HG03280 (cell line): Measurements from ENCODE around the gene ORC6.

ENCODE experiments used
- ATAC-seq: cut with Tn5 transposase; IDR thresholded peaks from one replicate; pipeline ENCODE4 v1.9.1; 2021; ENCODE audit warnings: mild to moderate bottlenecking, moderate library complexity; ENCODE audit not compliant: unreplicated experiment

Gene ORC6

DNA sequence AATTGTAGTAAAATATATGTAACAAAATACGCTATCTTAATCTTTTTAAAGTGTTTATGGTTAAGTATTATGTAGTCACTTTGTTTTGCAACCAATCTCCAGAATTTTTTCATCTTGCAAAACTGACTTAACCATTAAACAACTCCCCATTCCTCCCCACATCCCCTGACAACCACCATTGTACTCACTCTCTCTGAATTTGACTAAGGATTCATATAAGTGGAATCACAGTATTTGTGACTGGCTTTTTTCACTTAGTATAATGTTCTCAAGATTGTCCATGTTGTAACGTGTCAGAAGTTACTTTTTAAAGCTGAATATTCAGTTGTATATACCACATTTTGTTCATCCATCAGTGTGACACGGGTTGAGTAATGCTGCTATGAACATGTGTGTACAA is 10.6 kb downstream of the ORC6 start:
- no peak for ATAC-seq

DNA sequence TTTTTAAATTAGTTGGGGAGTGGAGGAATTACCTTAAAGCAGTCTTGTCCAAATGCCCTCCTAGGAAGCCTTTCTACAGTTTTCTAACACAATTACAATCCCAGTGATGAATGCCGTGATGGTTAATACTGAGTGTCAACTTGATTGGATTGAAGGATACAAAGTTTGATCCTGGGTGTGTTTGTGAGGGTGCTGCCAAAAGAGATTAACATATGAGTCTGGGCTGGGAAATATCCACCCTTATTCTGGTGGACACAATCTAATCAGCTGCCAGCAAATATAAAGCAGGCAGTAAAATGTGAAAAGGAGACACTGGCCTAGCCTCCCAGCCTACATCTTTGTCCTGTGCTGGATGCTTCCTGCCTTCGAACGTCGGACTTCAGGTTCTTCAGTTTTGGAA is 12.2 kb downstream of the ORC6 start:
- no peak for ATAC-seq

DNA sequence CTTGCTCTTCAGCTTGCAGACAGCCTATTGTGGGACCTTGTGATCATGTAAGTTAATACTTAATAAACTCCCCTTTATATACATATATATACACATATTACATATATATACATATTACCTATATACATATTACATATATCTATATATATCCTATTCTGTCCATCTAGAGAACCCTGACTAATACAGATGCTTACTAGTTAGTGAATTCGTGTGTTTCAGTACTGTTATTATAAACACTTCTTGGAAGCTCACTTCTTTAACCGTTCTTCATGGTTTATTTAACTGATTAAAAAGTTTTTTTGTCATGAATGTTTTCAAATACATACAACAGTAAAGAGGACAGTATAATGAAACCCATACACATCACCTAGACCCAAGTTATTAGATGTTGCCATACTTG is 12.6 kb downstream of the ORC6 start:
- no peak for ATAC-seq

GRCh38 chr16:46706642-46707041 is 17.2 kb downstream of the ORC6 start:
- no peak for ATAC-seq

GRCh38 chr16:46709469-46710005 is 20.1 kb downstream of the ORC6 start:
- ATAC-seq = no peak

DNA sequence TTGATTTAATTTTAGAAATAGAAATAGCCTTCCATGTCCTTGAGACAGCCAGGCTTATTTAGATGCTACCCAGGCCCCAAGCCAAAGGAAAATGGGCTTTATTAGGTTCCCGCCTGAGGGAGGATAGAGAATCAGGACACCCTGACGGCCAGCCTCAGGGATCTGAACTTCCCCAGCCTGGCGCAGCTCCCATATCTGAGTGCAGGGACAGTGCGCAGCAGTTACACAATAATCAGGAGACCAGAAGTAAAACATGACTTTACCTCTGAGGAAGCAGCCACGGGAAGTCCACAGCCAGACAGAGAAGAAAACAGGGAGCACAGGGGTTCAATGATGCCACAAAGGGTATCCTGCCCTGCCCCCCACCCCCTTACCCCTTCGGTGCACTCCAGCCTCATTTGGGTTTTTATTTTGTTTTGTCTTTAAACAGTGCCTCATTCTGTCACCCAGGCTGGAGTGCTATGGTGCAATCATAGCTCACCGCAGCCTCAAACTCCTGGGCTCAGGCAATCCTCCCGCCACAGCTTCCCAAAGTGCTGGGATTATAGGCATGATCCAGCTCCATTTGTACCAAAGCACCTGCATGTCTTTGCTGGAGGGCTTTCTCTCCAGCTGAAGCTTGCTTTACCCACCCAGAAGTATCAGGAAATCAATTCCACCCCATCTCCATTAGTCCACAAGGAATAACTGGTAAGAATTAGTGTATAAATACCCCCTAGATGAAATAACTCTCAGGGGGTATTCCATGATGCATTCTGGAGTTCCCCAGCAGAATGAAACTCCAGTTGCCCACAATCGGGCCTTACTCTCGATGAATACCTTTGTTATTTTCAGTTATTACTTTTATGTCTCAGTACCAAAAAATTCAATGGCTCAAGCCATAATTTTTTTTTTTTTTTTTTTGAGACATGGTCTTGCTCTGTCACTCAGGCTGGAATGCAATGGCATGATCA is 21.9 kb downstream of the ORC6 start:
- no peak for ATAC-seq

- no peak for ATAC-seq
Measured at GRCh38 chr16:46712911-46713310, 23.5 kb downstream of the ORC6 start.

DNA sequence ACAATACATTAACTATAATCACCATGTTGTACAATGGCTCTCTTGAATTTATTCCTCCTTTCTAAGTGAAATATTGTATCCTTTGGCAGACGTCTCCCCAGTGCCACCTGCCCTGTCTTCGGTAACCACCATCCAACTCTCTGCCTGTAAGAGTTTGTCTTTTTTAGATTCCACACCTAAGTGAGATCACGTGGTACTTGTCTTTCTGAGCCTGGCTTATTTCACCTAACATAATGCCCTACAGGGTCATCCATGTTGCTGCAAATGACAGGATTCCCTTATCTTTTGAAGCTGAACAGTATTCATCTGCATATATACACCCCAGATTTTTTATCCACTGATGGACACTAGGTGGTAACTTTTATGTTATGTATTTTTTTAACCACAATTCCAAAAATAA is 24.2 kb downstream of the ORC6 start:
- no peak for ATAC-seq

- no peak for ATAC-seq
Measured at GRCh38 chr16:46714797-46715591, 25.5 kb downstream of the ORC6 start.

- ATAC-seq = no peak
Measured at GRCh38 chr16:46715769-46716305, 26.4 kb downstream of the ORC6 start.

- ATAC-seq = no peak
Measured at GRCh38 chr16:46717692-46718091, 28.2 kb downstream of the ORC6 start.

DNA sequence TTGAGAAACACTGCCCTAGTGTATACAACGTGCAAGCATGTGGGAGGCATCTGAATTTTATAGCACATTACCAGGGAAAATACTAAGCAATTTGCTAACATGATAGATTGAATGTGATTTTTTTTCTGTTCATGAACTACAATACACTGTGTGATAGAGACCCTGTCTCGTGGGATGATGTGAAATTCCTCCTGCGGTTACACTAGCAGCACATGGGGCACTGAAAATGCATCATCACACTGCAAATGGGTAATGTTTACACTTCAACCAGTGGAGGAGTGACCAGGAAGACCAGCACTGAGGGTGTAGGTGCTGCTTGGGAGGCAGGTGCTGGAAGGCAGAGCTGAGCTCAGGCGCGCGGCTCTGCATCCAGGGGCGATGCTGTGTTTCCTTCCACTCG is 28.8 kb downstream of the ORC6 start:
- no peak for ATAC-seq

- ATAC-seq = no peak
Measured at GRCh38 chr16:46719528-46719927, 30.1 kb downstream of the ORC6 start.

GRCh38 chr16:46720619-46721018 is 31.2 kb downstream of the ORC6 start:
- ATAC-seq = no peak

DNA sequence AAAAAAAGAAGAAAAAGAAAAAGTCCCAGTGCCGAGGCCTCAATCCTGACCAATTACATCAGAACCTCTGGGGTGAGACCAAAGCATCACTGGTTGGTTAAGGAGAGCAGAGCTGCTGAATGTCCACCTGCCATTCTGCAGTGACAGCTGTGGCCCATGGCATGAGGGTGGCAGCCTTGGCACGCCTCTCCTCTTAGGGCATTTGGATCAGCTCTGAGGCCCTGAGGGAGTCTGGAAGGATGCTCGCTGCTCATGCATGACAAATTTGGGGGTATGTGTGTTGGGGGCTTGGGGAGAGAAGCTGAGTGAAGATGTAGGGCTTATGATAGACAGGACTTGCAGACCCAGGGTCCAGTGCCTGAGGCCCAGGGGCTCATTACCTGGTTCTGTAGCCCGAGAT is 32.4 kb downstream of the ORC6 start:
- ATAC-seq = no peak

DNA sequence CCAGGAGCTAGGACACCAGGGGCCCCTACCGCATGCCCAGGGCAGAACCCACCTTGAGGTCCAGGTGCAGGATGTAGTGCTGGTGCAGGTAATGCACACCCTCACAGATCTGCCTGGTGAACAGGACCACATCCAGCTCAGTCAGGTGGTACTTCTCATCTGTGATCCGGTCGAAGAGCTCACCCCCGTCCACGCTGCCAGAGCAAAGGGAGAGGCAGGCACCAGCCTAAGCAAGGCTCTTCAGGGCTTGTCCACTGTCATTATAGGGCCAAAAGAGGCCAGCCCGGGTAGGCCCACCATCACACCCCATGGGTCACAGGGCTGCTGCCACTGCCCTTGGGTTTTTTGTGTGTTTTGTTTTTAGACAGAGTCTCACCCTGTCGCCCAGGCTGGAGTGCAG is 37.7 kb downstream of the ORC6 start:
- no peak for ATAC-seq

DNA sequence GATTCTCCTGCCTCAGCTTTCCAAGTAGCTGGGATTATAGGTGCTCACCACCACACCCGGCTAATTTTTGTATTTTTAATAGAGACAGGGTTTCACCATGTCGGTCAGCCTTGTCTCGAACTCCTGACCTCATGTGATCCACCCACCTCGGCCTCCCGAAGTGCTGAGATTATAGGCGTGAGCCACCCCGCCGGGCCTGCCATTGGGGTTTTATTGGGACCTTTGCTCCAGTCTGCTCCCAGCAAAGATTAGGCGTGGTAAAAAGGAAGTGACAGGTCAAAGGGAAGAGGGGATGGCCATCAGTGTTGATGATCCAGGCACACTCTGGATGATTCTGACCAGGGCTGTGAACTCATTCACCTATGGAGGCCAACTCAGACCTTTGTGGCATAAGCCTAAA is 38.2 kb downstream of the ORC6 start:
- no peak for ATAC-seq

DNA sequence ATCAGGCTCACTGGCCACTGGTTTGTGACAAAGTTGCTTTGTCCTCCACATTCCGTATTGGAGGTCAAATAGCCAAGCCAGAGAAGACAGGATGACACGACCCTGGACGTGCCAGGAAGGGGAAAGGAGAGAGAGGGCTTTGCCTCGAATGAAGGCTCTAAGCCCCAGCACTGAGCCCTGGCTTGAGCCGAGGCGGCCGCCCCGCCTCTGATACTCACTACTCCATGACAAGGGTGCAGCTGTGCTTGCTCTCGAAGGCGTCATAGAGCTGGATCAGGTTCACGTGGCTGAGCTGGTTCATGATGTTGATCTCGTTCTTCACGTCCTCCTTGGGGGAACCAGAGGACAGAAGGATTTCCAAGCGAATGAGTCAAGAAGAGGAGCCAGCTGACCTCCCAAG is 39.3 kb downstream of the ORC6 start:
- no peak for ATAC-seq

- ATAC-seq = no peak
Measured at GRCh38 chr16:46729326-46729995, 40.0 kb downstream of the ORC6 start.

GRCh38 chr16:46730126-46730525 is 40.7 kb downstream of the ORC6 start:
- ATAC-seq = no peak
